ENCODE measurements around the gene HMGB3.
"Not testable (repeated sequence)": the region's sequence is repeated elsewhere in the genome, so short reads cannot be mapped to it uniquely, and the experiment has no call there.

HMGB3 gene

DNA sequence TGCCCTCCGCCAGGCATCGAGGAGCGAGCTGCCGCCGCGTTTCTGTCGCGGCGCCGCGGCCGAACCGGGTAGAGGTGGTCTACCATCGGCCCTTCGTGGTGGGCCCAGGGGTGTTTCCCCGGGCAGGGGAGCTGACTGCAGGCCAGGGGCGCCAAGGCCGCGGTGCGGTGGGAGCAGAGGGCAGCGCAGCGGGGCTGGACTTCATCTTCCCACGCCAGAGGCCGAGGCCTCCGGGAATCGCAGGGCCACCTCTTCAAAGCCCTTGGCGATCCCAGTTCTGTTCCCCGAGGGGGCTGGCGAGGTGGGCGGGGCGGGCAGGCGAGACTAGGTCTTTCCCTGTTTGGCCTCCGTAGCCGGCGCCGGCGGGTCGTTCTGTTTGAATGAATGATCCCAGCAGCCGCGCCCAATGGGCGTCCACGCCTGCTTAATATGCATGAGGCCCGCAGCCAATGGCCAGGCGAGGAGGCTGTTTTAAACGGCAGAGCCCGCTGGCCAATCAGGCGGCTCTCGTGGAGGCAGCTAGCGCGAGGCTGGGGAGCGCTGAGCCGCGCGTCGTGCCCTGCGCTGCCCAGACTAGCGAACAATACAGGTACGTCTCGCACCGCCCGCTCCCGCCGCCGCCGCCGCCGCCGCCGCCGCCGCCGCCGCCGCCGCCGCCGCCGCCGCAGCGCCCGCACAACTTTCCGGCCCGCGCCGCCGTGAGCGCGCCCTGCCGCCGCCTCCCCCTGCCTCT is at the start of gene HMGB3:
HMGB3 (plus strand) TSS at position 548 of the 733 bp plus-strand sequence. CDS start 2,265 bp downstream, outside the sequence.
- peak; percentile 81 for DNase-seq

- no peak for DNase-seq
These were observed 49.2 kb upstream of the HMGB3 start for GRCh38 chrX:150933945-150934350.

DNA sequence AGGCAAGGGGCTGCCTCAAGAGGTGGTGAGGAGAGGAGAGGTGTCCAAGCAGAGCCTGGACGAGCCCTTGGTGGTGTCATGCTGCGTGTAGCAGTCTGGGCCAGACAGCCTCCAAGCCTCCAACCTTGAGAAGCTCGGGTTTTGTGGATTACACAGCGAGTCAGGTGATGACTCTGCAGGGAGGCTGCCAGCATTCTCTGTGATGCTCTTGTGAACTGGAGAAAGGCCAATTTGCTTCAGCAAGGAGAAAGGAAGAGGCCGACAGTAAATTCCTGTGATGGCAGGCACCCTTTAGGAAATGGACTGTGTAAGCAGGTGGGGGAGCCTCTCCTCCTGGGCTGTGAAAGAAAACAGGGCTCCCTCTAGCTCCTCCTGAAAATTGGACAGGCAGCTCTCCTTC is 48.7 kb upstream of the HMGB3 start:
- DNase-seq = no peak

DNA sequence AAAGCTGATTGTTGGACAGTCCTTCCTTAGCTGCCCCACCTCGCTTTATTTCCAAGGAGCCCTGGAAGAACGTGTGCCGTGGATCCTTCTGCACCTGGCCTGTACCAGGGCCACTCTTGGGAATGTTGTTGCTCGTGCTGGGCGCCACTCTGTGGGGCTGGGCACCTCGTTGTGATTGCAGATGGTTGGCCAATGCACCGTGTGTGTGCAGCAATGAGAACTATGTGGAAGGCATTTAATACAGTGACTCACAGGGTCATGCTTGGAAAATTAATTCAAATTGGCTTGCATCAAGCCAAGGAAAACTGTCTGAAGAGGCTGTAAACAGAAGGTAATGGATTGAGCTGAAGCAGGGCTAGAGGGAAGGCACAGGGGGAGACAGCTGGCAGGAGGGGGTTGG is 47.7 kb upstream of the HMGB3 start:
- DNase-seq = no peak

DNA sequence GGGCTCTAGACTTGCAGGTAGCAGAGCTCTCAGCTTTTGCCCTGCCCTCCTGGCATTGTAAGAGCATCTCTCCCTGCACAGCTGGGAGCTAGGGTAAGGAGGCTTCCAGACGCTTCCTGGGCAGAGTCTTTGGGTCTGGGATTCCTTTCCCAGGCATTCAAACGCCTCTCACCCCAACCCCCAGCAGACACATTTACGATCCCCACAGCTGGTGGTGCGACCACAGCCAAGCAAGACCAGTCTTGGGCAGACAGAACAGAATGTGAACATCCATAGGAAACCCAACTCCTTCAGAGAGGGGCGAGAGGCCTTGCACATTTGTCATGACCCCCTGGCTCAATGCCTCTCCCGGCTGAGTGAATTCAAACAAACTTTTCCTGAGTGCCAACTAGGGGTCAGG is 46.6 kb upstream of the HMGB3 start:
- no peak for DNase-seq

- DNase-seq = no peak
These were observed 42.2 kb upstream of the HMGB3 start for GRCh38 chrX:150940844-150941495.

DNA sequence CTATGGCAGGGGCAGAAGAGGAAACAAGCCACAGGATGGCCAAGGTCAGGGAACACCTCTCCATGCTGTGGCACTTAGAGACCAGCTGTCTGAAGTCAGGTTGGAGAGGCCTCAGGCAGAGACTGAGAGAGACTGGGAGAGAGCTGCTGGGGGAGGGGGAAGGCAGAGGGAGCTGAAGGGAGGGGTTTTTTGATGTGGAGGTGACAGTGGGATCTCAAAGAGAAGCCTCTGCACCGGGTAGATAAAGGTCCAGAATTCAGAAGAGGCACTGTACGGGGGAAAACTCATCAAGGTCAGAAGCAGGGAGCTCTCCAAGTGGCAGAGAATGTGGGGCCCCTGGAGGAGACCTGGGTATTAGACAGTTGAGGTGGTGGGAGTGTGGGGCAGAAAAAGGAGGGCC is 41.6 kb upstream of the HMGB3 start:
- DNase-seq = no peak

GRCh38 chrX:150942942-150943594 is 40.1 kb upstream of the HMGB3 start:
- DNase-seq = no peak

DNA sequence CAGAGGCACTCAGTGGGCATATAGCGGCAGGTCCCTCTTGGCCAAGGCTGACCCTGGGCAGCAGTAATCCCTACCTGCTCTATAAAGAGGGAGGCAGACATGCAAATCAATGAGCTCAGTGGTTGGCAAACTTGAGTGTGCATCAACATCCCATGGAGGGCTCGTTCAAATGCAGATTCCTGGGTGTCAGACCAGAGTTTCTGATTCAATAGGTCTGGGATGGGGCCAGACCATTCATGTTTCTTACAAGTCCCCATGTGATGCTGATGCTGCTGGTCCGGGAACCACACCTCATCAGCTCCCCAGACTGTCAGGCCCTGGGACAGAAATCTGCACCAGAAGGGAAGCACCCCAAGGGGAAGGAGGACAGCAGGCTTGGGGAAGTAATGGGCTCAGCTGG is 38.9 kb upstream of the HMGB3 start:
- no peak for DNase-seq

- no peak for DNase-seq
These were observed 28.2 kb upstream of the HMGB3 start for GRCh38 chrX:150954951-150955350.

- no peak for DNase-seq
These were observed 27.5 kb upstream of the HMGB3 start for GRCh38 chrX:150955590-150955989.

- no peak for DNase-seq
These were observed 25.0 kb upstream of the HMGB3 start for GRCh38 chrX:150958177-150958576.

GRCh38 chrX:150959557-150959956 is 23.6 kb upstream of the HMGB3 start:
- no peak for DNase-seq

GRCh38 chrX:150961631-150962030 is 21.5 kb upstream of the HMGB3 start:
- DNase-seq = no peak

- DNase-seq = not testable (repeated sequence)
These were observed 18.7 kb upstream of the HMGB3 start for GRCh38 chrX:150964416-150964815.

DNA sequence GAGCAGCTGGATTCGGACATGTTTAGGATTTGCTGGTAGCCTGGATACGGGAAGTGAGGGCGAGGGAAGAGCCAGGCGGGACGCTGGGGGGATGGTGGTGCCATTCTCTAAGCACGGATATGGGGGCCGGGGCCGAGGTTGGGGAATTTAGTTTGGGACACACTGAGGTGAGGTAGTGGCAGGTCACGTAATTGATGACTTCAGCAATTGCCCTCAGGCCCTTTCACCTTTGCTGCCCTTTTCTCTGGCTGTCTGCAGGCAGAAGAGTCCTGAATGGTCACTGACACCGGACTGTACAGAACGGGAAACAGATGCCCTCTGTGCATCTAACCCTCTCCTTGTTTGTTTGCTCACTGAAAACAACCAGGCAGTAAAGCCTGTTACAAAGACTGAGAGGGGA is 16.9 kb upstream of the HMGB3 start:
- DNase-seq = no peak

DNA sequence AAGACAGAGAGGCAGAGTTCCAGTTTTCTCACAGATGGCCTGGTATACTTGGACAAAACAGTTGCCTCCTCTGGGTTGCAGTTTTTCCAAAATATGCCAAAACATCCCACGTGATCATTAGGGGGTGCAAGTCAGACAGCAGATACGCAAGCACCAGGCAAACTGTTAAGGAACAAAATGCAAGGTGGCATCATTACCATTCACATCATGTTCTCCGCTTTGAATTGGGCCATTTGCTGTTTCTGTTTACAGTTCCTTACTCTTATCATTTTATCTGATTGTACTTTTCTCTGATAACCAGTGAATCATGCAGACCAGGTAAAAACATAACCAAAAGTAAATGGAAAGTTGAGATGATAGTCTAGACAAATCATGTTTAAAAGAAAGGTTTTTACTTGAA is 16.4 kb upstream of the HMGB3 start:
- DNase-seq = no peak

GRCh38 chrX:150967786-150968185 is 15.3 kb upstream of the HMGB3 start:
- DNase-seq = no peak

DNA sequence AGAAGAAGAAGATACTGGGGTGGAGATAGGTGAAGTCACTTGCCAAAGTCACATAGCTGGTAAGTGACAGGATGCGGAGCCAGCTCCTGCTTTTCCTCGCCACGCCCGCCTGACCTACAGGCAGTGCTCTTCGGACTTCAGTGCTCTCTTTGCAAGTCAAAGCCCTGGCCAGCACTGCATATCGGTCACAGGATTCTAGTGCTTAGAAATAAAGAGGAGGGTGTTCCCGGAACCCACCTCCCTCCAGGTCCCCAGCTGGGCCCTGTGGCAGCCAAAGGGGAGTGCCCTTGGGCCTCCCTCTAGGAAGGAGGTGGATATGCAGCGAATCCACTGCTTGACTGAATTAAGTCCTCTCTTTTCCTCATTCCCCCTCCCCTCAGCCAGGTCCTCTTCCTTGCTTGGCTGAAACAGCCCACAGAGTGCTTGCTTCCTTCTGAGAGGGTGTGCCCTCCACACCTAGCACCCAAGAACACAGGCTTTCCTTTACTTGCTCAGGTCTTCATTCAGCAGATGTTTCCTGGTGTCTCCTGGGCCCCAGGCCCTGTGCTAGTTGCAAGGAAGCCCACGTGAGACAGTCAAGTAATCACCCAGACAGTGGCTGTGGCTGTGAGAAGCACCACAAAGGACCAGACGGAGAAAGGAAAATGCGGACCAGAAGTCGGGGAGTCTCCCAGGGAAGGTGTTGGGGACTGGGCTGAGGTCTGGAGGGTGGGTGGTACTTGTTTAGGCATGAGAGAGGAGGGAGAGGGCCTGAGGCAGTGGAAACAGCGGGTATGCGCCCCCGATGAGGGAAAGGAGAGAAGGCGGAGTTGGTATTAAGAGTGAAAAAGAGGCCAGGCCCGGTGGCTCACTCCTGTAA is 14.0 kb upstream of the HMGB3 start:
- no peak for DNase-seq

GRCh38 chrX:150972450-150972849 is 10.7 kb upstream of the HMGB3 start:
- no peak for DNase-seq

GRCh38 chrX:150975655-150976390 is 7.3 kb upstream of the HMGB3 start:
- DNase-seq = no peak

GRCh38 chrX:150977411-150978162 is 5.5 kb upstream of the HMGB3 start:
- no peak for DNase-seq

All from CD4-positive, alpha-beta T cell treated with Interleukin-17A for 1 hour (primary cell).